ENCODE measurements around the gene TRIM22. TPM values are rescaled to one million over a fixed set of nuclear protein-coding genes. Genes with fewer than 3 reads are reported as not detected.

TRIM22 gene
- total RNA-seq, 1 donor from 2014 or later: 167 TPM

GRCh38 chr11:5722622-5723021, 33.0 kb downstream of the TRIM22 start:
- H3K4me3 Mint-ChIP-seq (ENCODE audit: unreplicated experiment): no peak overlapping the region
- no peaks in the 10 kb centered on the region for H3K4me1 Mint-ChIP-seq (ENCODE audit: low read depth, unreplicated experiment)
- Histone ChIP-seq H3K4me2 (ENCODE audit: low read length) (no peak overlapping the region), H3K9ac (ENCODE audit: low read length) (no peak overlapping the region), H4K20me1 (ENCODE audit: insufficient read depth, low read length) (no peaks in the 10 kb centered on the region), H3K4me3 (ENCODE audit: insufficient read depth, low read depth, low read length) (no peak overlapping the region), H3K79me2 (ENCODE audit: insufficient read depth, low read length) (no peaks in the 10 kb centered on the region), H3K9me3 (ENCODE audit: insufficient read depth, low read depth, low read length) (no peaks in the 10 kb centered on the region), H3K27ac (ENCODE audit: low read depth, low read length) (no peak overlapping the region), H3K4me1 (ENCODE audit: insufficient read depth, low read length) (no peaks in the 10 kb centered on the region), H3K27me3 (ENCODE audit: insufficient read depth, low read length) (no peaks in the 10 kb centered on the region), H3K36me3 (ENCODE audit: insufficient read depth, low read length) (no peaks in the 10 kb centered on the region), H2AFZ (ENCODE audit: low read depth, low read length) (no peak overlapping the region)
- no peak for TF ChIP-seq EZH2 (IDR thresholded peaks at IDR 0.05; ENCODE audit: insufficient read depth, low read length)
- no peak for TF ChIP-seq CTCF (IDR thresholded peaks at IDR 0.05; ENCODE audit: insufficient read depth, low read depth, low read length)
- H3K36me3 Mint-ChIP-seq (ENCODE audit: low read depth, unreplicated experiment): peaks cover 2% of the 10 kb centered on the region
- FAIRE-seq (no peak), DNase-seq (ENCODE audit: low read depth) (no peak)
- peaks cover 2% of the 10 kb centered on the region for H3K27me3 Mint-ChIP-seq (ENCODE audit: low read depth, unreplicated experiment)
- H3K27ac Mint-ChIP-seq (ENCODE audit: unreplicated experiment): no peak overlapping the region
- H3K9me3 Mint-ChIP-seq (ENCODE audit: unreplicated experiment): no peaks in the 10 kb centered on the region

- no peak overlapping the region for H3K27ac Mint-ChIP-seq (ENCODE audit: unreplicated experiment)
- H3K4me3 Mint-ChIP-seq (ENCODE audit: unreplicated experiment): no peak overlapping the region
- Histone ChIP-seq H4K20me1 (ENCODE audit: insufficient read depth, low read length) (no peaks in the 10 kb centered on the region), H3K36me3 (ENCODE audit: insufficient read depth, low read length) (no peaks in the 10 kb centered on the region), H3K9ac (ENCODE audit: low read length) (no peak overlapping the region), H3K79me2 (ENCODE audit: insufficient read depth, low read length) (no peaks in the 10 kb centered on the region), H3K27ac (ENCODE audit: low read depth, low read length) (no peak overlapping the region), H3K4me2 (ENCODE audit: low read length) (no peak overlapping the region), H3K4me3 (ENCODE audit: insufficient read depth, low read depth, low read length) (no peak overlapping the region), H2AFZ (ENCODE audit: low read depth, low read length) (no peak overlapping the region), H3K9me3 (ENCODE audit: insufficient read depth, low read depth, low read length) (no peaks in the 10 kb centered on the region), H3K27me3 (ENCODE audit: insufficient read depth, low read length) (no peaks in the 10 kb centered on the region), H3K4me1 (ENCODE audit: insufficient read depth, low read length) (no peaks in the 10 kb centered on the region)
- DNase-seq (ENCODE audit: low read depth) (no peak), FAIRE-seq (no peak)
- H3K9me3 Mint-ChIP-seq (ENCODE audit: unreplicated experiment): no peaks in the 10 kb centered on the region
- TF ChIP-seq CTCF (IDR thresholded peaks at IDR 0.05; ENCODE audit: insufficient read depth, low read depth, low read length): no peak
- TF ChIP-seq EZH2 (IDR thresholded peaks at IDR 0.05; ENCODE audit: insufficient read depth, low read length): no peak
- H3K4me1 Mint-ChIP-seq (ENCODE audit: low read depth, unreplicated experiment): no peaks in the 10 kb centered on the region
- H3K27me3 Mint-ChIP-seq (ENCODE audit: low read depth, unreplicated experiment): peaks cover 2% of the 10 kb centered on the region
- no peaks in the 10 kb centered on the region for H3K36me3 Mint-ChIP-seq (ENCODE audit: low read depth, unreplicated experiment)
Measured at GRCh38 chr11:5726351-5726750, 36.8 kb downstream of the TRIM22 start.

- Mint-ChIP-seq H3K4me1 (ENCODE audit: low read depth, unreplicated experiment) (no peaks in the 10 kb centered on the region), H3K36me3 (ENCODE audit: low read depth, unreplicated experiment) (no peaks in the 10 kb centered on the region), H3K9me3 (ENCODE audit: unreplicated experiment) (no peaks in the 10 kb centered on the region), H3K27me3 (ENCODE audit: low read depth, unreplicated experiment) (peaks cover 2% of the 10 kb centered on the region), H3K27ac (ENCODE audit: unreplicated experiment) (no peak overlapping the region), H3K4me3 (ENCODE audit: unreplicated experiment) (no peak overlapping the region)
- FAIRE-seq (no peak), DNase-seq (ENCODE audit: low read depth) (no peak)
- TF ChIP-seq EZH2 (IDR thresholded peaks at IDR 0.05; ENCODE audit: insufficient read depth, low read length): no peak
- TF ChIP-seq CTCF (IDR thresholded peaks at IDR 0.05; ENCODE audit: insufficient read depth, low read depth, low read length): no peak
- no peaks in the 10 kb centered on the region for H4K20me1 ChIP-seq (ENCODE audit: insufficient read depth, low read length)
- H3K27ac ChIP-seq (ENCODE audit: low read depth, low read length): no peak overlapping the region
- no peaks in the 10 kb centered on the region for H3K79me2 ChIP-seq (ENCODE audit: insufficient read depth, low read length)
- H3K27me3 ChIP-seq (ENCODE audit: insufficient read depth, low read length): no peaks in the 10 kb centered on the region
- no peaks in the 10 kb centered on the region for H3K4me1 ChIP-seq (ENCODE audit: insufficient read depth, low read length)
- no peaks in the 10 kb centered on the region for H3K9me3 ChIP-seq (ENCODE audit: insufficient read depth, low read depth, low read length)
- H3K9ac ChIP-seq (ENCODE audit: low read length): no peak overlapping the region
- no peak overlapping the region for H3K4me3 ChIP-seq (ENCODE audit: insufficient read depth, low read depth, low read length)
- H2AFZ ChIP-seq (ENCODE audit: low read depth, low read length): no peak overlapping the region
- H3K4me2 ChIP-seq (ENCODE audit: low read length): no peak overlapping the region
- no peaks in the 10 kb centered on the region for H3K36me3 ChIP-seq (ENCODE audit: insufficient read depth, low read length)
Measured at GRCh38 chr11:5727691-5728090, 38.1 kb downstream of the TRIM22 start.
